HCT116 (cell line): ENCODE measurements around the gene HIPK3. TPM values are rescaled to one million over a fixed set of nuclear protein-coding genes. Genes with fewer than 3 reads are reported as not detected.

Experiments
- ATAC-seq: fragments of 200-7000 bp; cut with Tn5 transposase; 2 replicates; pipeline ENCODE4 v1.9.1; 2020; ENCODE audit warnings: mild to moderate bottlenecking, moderate library complexity
- BruUV-seq: library from RNA; stranded (reverse); fragments of 400-500 nt; replicated peaks from 2 replicates; lab custom pipeline; 2021; lab: Mats Ljungman, UMichigan
- CTCF ChIA-PET: fragments of 300-600 bp; sonication (Branson Sonifier 250); formaldehyde crosslinking; loops from one replicate; lab custom pipeline; 2021; ENCODE audit warnings: antibody characterized with exemption; lab: Charles Lee
- POLR2A ChIA-PET: fragments of 300-600, 350-600 bp; sonication (Branson Sonifier 250); formaldehyde crosslinking; loops from one replicate; lab custom pipeline; 2021; ENCODE audit warnings: antibody characterized with exemption; lab: Charles Lee
- RAD21 ChIA-PET, 2 experiments: fragments of 300-600 bp; sonication (Branson Sonifier 250); formaldehyde crosslinking; loops; one replicate each; lab custom pipeline; 2023; ENCODE audit warnings: low total read pairs in 2 of 2; ENCODE audit not compliant: uncharacterized antibody in 2 of 2, unreplicated experiment in 2 of 2, low non-redundant PET in 1 of 2; lab: Charles Lee
- DNase-seq: peaks from one replicate; pipeline ENCODE4 v3.0.0-alpha.2; 2010; ENCODE audit warnings: low read depth, low spot score
- H2AFZ ChIP-seq: fragments of 200-600 bp; shearing (Covaris generic), sonication (generic); 2 replicates; pipeline ENCODE4 v1.6.1; 2017; ENCODE audit warnings: low read depth, mixed run types, mixed read lengths, antibody characterized with exemption, low read length; ENCODE audit not compliant: poor library complexity, severe bottlenecking
- H3K27ac ChIP-seq: 2 replicates; pipeline ENCODE4 v1.5.1; 2012; ENCODE audit warnings: low read depth, low read length
- H3K27me3 ChIP-seq: fragments of 200-600 bp; sonication (generic); 2 replicates; pipeline ENCODE4 v1.6.1; 2016; ENCODE audit warnings: mixed run types, low read length, mixed read lengths; ENCODE audit not compliant: insufficient read depth
- H3K36me3 ChIP-seq, 2 experiments: fragments of 200-500 bp in 1 of 2; fragments of 200-600 bp in 1 of 2; sonication (Bioruptor generic) in 1 of 2; sonication (generic) in 1 of 2; 2 replicates each; pipeline versions ENCODE4 v1.5.1 to v1.6.1; 2014 to 2016; ENCODE audit warnings: low read length in 2 of 2, inconsistent platforms in 1 of 2, mixed read lengths in 1 of 2, mixed run types in 1 of 2; ENCODE audit not compliant: insufficient read depth in 2 of 2, control insufficient read depth in 1 of 2
- H3K4me1 ChIP-seq, 2 experiments: fragments of 200-600 bp in 1 of 2; sonication (generic) in 1 of 2; 2 replicates each; pipeline versions ENCODE4 v1.5.1 to v1.6.1; 2012 to 2017; ENCODE audit warnings: low read length in 2 of 2, inconsistent platforms in 1 of 2, mild to moderate bottlenecking in 1 of 2, mixed read lengths in 1 of 2, mixed run types in 1 of 2, moderate library complexity in 1 of 2; ENCODE audit not compliant: insufficient read depth in 2 of 2, control insufficient read depth in 1 of 2
- H3K4me2 ChIP-seq: fragments of 200-600 bp; sonication (generic); 2 replicates; pipeline ENCODE4 v1.6.1; 2017; ENCODE audit warnings: mixed run types, low read length, mixed read lengths
- H3K4me3 ChIP-seq, 2 experiments: fragments of 200-600 bp in 1 of 2; sonication (generic) in 1 of 2; replicated peaks in 1 of 2; 2 replicates each; pipeline ENCODE4 v1.5.1; 2011 to 2016; ENCODE audit warnings: low read length in 2 of 2, control low read depth in 1 of 2, low read depth in 1 of 2, mild to moderate bottlenecking in 1 of 2, mixed read lengths in 1 of 2, mixed run types in 1 of 2
- H3K79me2 ChIP-seq: fragments of 200-600 bp; sonication (generic); 2 replicates; pipeline ENCODE4 v1.6.1; 2017; ENCODE audit warnings: mild to moderate bottlenecking, mixed run types, low read length, moderate library complexity, mixed read lengths; ENCODE audit not compliant: insufficient read depth
- H3K9ac ChIP-seq: fragments of 200-600 bp; sonication (generic); 2 replicates; pipeline ENCODE4 v1.6.1; 2016; ENCODE audit warnings: low read length, mixed read lengths
- H3K9me2 ChIP-seq: fragments of 200-600 bp; sonication (generic), shearing (Covaris generic); 2 replicates; pipeline ENCODE4 v1.6.1; 2017; ENCODE audit warnings: mixed run types, mild to moderate bottlenecking, moderate library complexity; ENCODE audit not compliant: insufficient read depth
- H3K9me3 ChIP-seq, 2 experiments: fragments of 200-500 bp in 1 of 2; fragments of 200-600 bp in 1 of 2; sonication (Bioruptor generic) in 1 of 2; sonication (generic) in 1 of 2; 2 replicates each; pipeline ENCODE4 v1.6.1; 2014 to 2017; ENCODE audit warnings: low read length in 2 of 2, mixed read lengths in 2 of 2, inconsistent platforms in 1 of 2, low read depth in 1 of 2, mild to moderate bottlenecking in 1 of 2, mixed run types in 1 of 2, moderate library complexity in 1 of 2; ENCODE audit not compliant: control insufficient read depth in 1 of 2, insufficient read depth in 1 of 2
- H4K20me1 ChIP-seq: fragments of 200-600 bp; sonication (generic), shearing (Covaris generic); 2 replicates; pipeline ENCODE4 v1.6.1; 2017; ENCODE audit warnings: mixed run types, mild to moderate bottlenecking, moderate library complexity; ENCODE audit not compliant: insufficient read depth
- CBX3 ChIP-seq: IDR thresholded peaks from 2 replicates; pipeline ENCODE4 v1.6.1; 2012; ENCODE audit warnings: low read depth
- EGR1 ChIP-seq: IDR thresholded peaks from 2 replicates; pipeline ENCODE4 v1.6.1; 2012; ENCODE audit warnings: low read depth
- EZH2 ChIP-seq: fragments of 200-600 bp; sonication (generic); IDR thresholded peaks from 2 replicates; pipeline ENCODE4 v1.6.1; 2017; ENCODE audit warnings: antibody characterized with exemption, mixed run types
- EZH2phosphoT487 ChIP-seq: fragments of 200-600 bp; IDR thresholded peaks from 2 replicates; pipeline ENCODE4 v1.6.1; 2018; ENCODE audit warnings: antibody characterized with exemption, borderline replicate concordance
- FOSL1 ChIP-seq: IDR thresholded peaks from 2 replicates; pipeline ENCODE4 v1.6.1; 2012; ENCODE audit warnings: low read depth
- JUND ChIP-seq: IDR thresholded peaks from 2 replicates; pipeline ENCODE4 v1.6.1; 2012
- MAX ChIP-seq: IDR thresholded peaks from 2 replicates; pipeline ENCODE4 v1.6.1; 2012
- POLR2A ChIP-seq: IDR thresholded peaks from 2 replicates; pipeline ENCODE4 v1.7.0; 2011; ENCODE audit warnings: borderline replicate concordance; ENCODE audit not compliant: insufficient read depth, insufficient read length; ENCODE audit errors: extremely low read depth
- SP1 ChIP-seq: IDR thresholded peaks from 2 replicates; pipeline ENCODE4 v1.6.1; 2012; ENCODE audit warnings: low read depth
- TCF7L2 ChIP-seq: IDR thresholded peaks from 2 replicates; pipeline ENCODE4 v1.7.0; 2011; ENCODE audit warnings: borderline replicate concordance, inconsistent platforms; ENCODE audit not compliant: insufficient read depth, insufficient read length; ENCODE audit errors: extremely low read depth
- ZBTB33 ChIP-seq: IDR thresholded peaks from 2 replicates; pipeline ENCODE4 v1.6.1; 2011; ENCODE audit warnings: mild to moderate bottlenecking, low read length, moderate library complexity; ENCODE audit not compliant: insufficient replicate concordance; ENCODE audit errors: extremely low read depth
- ZNF274 ChIP-seq: fragments of 200-500 bp; sonication (Bioruptor generic); IDR thresholded peaks from 2 replicates; pipeline ENCODE4 v1.6.1; 2014; ENCODE audit warnings: mild to moderate bottlenecking, low read depth, low read length, inconsistent platforms
- intact Hi-C: fragments of 100-400 bp; cut with micrococcal nuclease; formaldehyde crosslinking; loops from 2 replicates; pipeline ENCODE4 v1.10.0; 2022
- total RNA-seq: library from RNA; stranded (reverse); gene quantifications from one replicate; pipeline ENCODE4 v1.2.1, GENCODE V29; 2021; ENCODE audit not compliant: unreplicated experiment

The HIPK3 gene
- total RNA-seq, 1 experiment from 2014 or later: 35.2 TPM

- Histone ChIP-seq H3K9me3 (no peaks in the 10 kb centered on the region), H3K9me2 (no peaks in the 10 kb centered on the region), H3K9ac (no peak overlapping the region), H2AFZ (no peak overlapping the region), H3K4me2 (peak overlapping the region; percentile 34; the same call in 1 of the 2 replicates), H3K36me3 (no peaks in the 10 kb centered on the region), H3K27me3 (no peaks in the 10 kb centered on the region), H3K27ac (no peak overlapping the region), H3K79me2 (peaks cover 84% of the 10 kb centered on the region), H3K4me1 (peaks cover 21 to 25% of the 10 kb centered on the region in 2 experiments), H4K20me1 (peaks cover 4% of the 10 kb centered on the region), H3K4me3 (no peak overlapping the region)
- ChIA-PET RAD21 (no interaction called here), CTCF (interaction anchor here (1.0 kb wide), 1 partner anchor 103 kb away, joined by 5 read pairs; no protein-coding TSS in a partner anchor), POLR2A (no interaction called here)
- intact Hi-C loops: no loop called here
- TF ChIP-seq MAX (no peak), ZBTB33 (no peak), EGR1 (no peak), CBX3 (no peak), ZNF274 (no peak), POLR2A (no peak), FOSL1 (no peak), SP1 (no peak), EZH2 (no peak), TCF7L2 (no peak), EZH2phosphoT487 (no peak), JUND (no peak)
- no TSS peak for BruUV-seq
- DNase-seq (no peak), ATAC-seq (0 out of 2 replicates have a peak, but pooled peaks have one; percentile 34)
Measured at GRCh38 chr11:33268945-33269540, 11.9 kb downstream of the HIPK3 start.
